Glomerular endothelial cell (primary cell): ENCODE measurements around the gene HSD17B2. TPM values are rescaled to one million over a fixed set of nuclear protein-coding genes. Genes with fewer than 3 reads are reported as not detected.
"Not testable (repeated sequence)": the region's sequence is repeated elsewhere in the genome, so short reads cannot be mapped to it uniquely, and the experiment has no call there.

Source experiments
- DNase-seq: peaks from one replicate; pipeline ENCODE4 v3.0.0-alpha.2; 2011; ENCODE audit warnings: low read depth, low spot score; ENCODE audit errors: extremely low read depth
- total RNA-seq: library from RNA; depleted of rRNA; stranded (reverse); fragments of >200 nt; gene quantifications from 2 replicates; pipeline ENCODE4 v1.2.3, GENCODE V29; 2015

Gene HSD17B2
- total RNA-seq = 32.8 and 80.0 TPM in 2 replicates

- DNase-seq = no peak
Observed at GRCh38 chr16:82034981-82035612, at the start of gene HSD17B2. Gene HSD17B2 (plus strand): TSS chr16:82035253. CDS start chr16:82035425, 172 bp downstream.

- DNase-seq = no peak
Observed at GRCh38 chr16:81987121-81987520, 47.9 kb upstream of the HSD17B2 start.

GRCh38 chr16:81987706-81988105 lies 47.3 kb upstream of the HSD17B2 start:
- no peak for DNase-seq

GRCh38 chr16:81992859-81993258 lies 42.2 kb upstream of the HSD17B2 start:
- no peak for DNase-seq

GRCh38 chr16:81994485-81994884 lies 40.6 kb upstream of the HSD17B2 start:
- no peak for DNase-seq

GRCh38 chr16:81995651-81996050 lies 39.4 kb upstream of the HSD17B2 start:
- DNase-seq = peak; percentile 69

GRCh38 chr16:81996664-81997509 lies 38.2 kb upstream of the HSD17B2 start:
- DNase-seq = peak; percentile 86

- no peak for DNase-seq
Observed at GRCh38 chr16:81997738-81998137, 37.3 kb upstream of the HSD17B2 start.

GRCh38 chr16:82002831-82003230 lies 32.2 kb upstream of the HSD17B2 start:
- no peak for DNase-seq

GRCh38 chr16:82004601-82005000 lies 30.5 kb upstream of the HSD17B2 start:
- no peak for DNase-seq

GRCh38 chr16:82005027-82005830 lies 29.8 kb upstream of the HSD17B2 start:
- DNase-seq = no peak

GRCh38 chr16:82006036-82006435 lies 29.0 kb upstream of the HSD17B2 start:
- DNase-seq = no peak

GRCh38 chr16:82007189-82007588 lies 27.9 kb upstream of the HSD17B2 start:
- DNase-seq = no peak

- no peak for DNase-seq
Observed at GRCh38 chr16:82008957-82009592, 26.0 kb upstream of the HSD17B2 start.

GRCh38 chr16:82009789-82010188 lies 25.3 kb upstream of the HSD17B2 start:
- not testable (repeated sequence) for DNase-seq

- DNase-seq = no peak
Observed at GRCh38 chr16:82010649-82011048, 24.4 kb upstream of the HSD17B2 start.

GRCh38 chr16:82011199-82011641 lies 23.8 kb upstream of the HSD17B2 start, which contains the start of gene SDR42E1:
Gene SDR42E1 (minus strand): TSS chr16:82011470. CDS start chr16:82000858, 10,612 bp downstream.
- no peak for DNase-seq

- DNase-seq = no peak
Observed at GRCh38 chr16:82013139-82013538, 21.9 kb upstream of the HSD17B2 start.

GRCh38 chr16:82016263-82016662 lies 18.8 kb upstream of the HSD17B2 start:
- no peak for DNase-seq

- no peak for DNase-seq
Observed at GRCh38 chr16:82016964-82017363, 18.1 kb upstream of the HSD17B2 start.
